Suprapubic skin (tissue), 4 donors: ENCODE results near the gene KAZN. TPM values are rescaled to one million over a fixed set of nuclear protein-coding genes. Genes with fewer than 3 reads are reported as not detected.

Source experiments
- DNase-seq, 2 donors: peaks; one replicate each; pipeline ENCODE4 v3.0.0-alpha.2; 2019; ENCODE audit warnings: low spot score in 2 of 2
- H3K27ac ChIP-seq: fragments of 200-600 bp; sonication (generic); one replicate; pipeline ENCODE4 v1.5.1; 2019
- H3K27me3 ChIP-seq: fragments of 200-600 bp; sonication (generic); one replicate; pipeline ENCODE4 v1.5.1; 2019
- H3K36me3 ChIP-seq: fragments of 200-600 bp; sonication (generic); one replicate; pipeline ENCODE4 v1.5.1; 2019
- H3K4me1 ChIP-seq: fragments of 200-600 bp; sonication (generic); one replicate; pipeline ENCODE4 v1.5.1; 2019
- H3K4me3 ChIP-seq: fragments of 200-600 bp; sonication (generic); one replicate; pipeline ENCODE4 v1.5.1; 2019; ENCODE audit warnings: mild to moderate bottlenecking
- H3K9me3 ChIP-seq: fragments of 200-600 bp; sonication (generic); one replicate; pipeline ENCODE4 v1.5.1; 2019
- CTCF ChIP-seq, 2 donors: fragments of 200-600 bp in 1 of 2; fragments of 450-650 bp in 1 of 2; sonication (generic) in 1 of 2; IDR thresholded peaks; one replicate each; pipeline ENCODE4 v1.5.1; 2016 to 2019; ENCODE audit warnings: antibody characterized with exemption in 2 of 2, mild to moderate bottlenecking in 1 of 2, moderate library complexity in 1 of 2
- EP300 ChIP-seq: sonication (generic); formaldehyde crosslinking; IDR thresholded peaks from one replicate; pipeline ENCODE4 v1.6.1; 2017; ENCODE audit warnings: antibody characterized with exemption
- POLR2A ChIP-seq, 2 donors: fragments of 450-650 bp; IDR thresholded peaks; one replicate each; pipeline ENCODE4 v1.6.1; 2017; ENCODE audit warnings: antibody characterized with exemption in 2 of 2, mild to moderate bottlenecking in 2 of 2, moderate library complexity in 2 of 2
- POLR2AphosphoS5 ChIP-seq, 3 donors: sonication (generic); formaldehyde crosslinking; IDR thresholded peaks; one replicate each; pipeline ENCODE4 v1.6.1; 2017; ENCODE audit warnings: antibody characterized with exemption in 3 of 3
- WGBS: methylation state at CpG from one replicate; pipeline ENCODE4 v1.1.5; 2018; 5-methylcytosine and 5-hydroxymethylcytosine counted together
- total RNA-seq, 4 donors: library from RNA; depleted of rRNA; stranded (reverse); fragments of >200 nt; gene quantifications; one replicate each; pipeline ENCODE4 v1.1.0, GENCODE V29; 2016

Gene KAZN
- total RNA-seq, 4 donors from 2014 or later = 29.2 to 37.5 (median 31.7) TPM

DNA sequence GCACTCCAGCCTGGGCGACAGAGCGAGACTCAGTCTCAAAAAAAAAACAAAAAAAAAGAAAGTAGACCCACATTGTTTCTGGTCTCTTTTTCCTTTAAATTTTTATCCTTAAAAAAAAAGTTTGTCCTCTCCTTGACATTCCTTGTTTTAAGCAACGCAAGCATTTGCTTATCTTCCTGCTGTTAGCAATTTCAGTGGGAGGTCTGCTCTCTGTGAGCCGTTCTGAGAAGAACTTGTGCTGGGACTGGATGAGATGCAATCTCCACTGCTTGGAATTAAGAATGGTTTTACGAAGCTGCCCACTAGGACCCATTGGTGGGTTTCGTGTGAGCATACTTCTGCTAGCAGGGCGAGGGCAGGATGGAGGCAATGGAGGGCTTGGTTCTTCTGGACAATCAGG is 329.9 kb downstream of the KAZN start:
- H3K27me3 ChIP-seq = no peaks in the 10 kb centered on the region
- WGBS = 85% methylated on average over 7 of the region's 7 CpGs
- TF ChIP-seq CTCF (IDR thresholded peaks at IDR 0.05) (no peak), POLR2A (IDR thresholded peaks at IDR 0.05) (no peak), EP300 (no peak), POLR2AphosphoS5 (IDR thresholded peaks at IDR 0.05) (no peak)

GRCh38 chr1:14928886-14929546 is 330.5 kb downstream of the KAZN start:
- 74% methylated on average over 2 of the region's 2 CpGs for WGBS
- no peak for DNase-seq
- peak overlapping the region; percentile 79 for H3K27ac ChIP-seq
- TF ChIP-seq POLR2AphosphoS5 (IDR thresholded peaks at IDR 0.05) (no peak), CTCF (IDR thresholded peaks at IDR 0.05) (no peak), EP300 (no peak), POLR2A (IDR thresholded peaks at IDR 0.05) (no peak)
- H3K27me3 ChIP-seq = no peaks in the 10 kb centered on the region
- H3K4me1 ChIP-seq = peaks cover 49% of the 10 kb centered on the region
- no peaks in the 10 kb centered on the region for H3K9me3 ChIP-seq
- H3K36me3 ChIP-seq = no peaks in the 10 kb centered on the region
- H3K4me3 ChIP-seq = peak overlapping the region; percentile 17

More for the DNA sequence above, 329.9 kb downstream of the KAZN start:
- Histone ChIP-seq H3K9me3 (no peaks in the 10 kb centered on the region), H3K4me1 (peaks cover 52% of the 10 kb centered on the region), H3K27ac (no peak overlapping the region), H3K36me3 (no peaks in the 10 kb centered on the region), H3K4me3 (no peak overlapping the region)
- DNase-seq = no peak

GRCh38 chr1:14929547-14930246 is 331.2 kb downstream of the KAZN start:
- peaks cover 47% of the 10 kb centered on the region for H3K4me1 ChIP-seq
- H3K27ac ChIP-seq = peak overlapping the region; percentile 79

DNA sequence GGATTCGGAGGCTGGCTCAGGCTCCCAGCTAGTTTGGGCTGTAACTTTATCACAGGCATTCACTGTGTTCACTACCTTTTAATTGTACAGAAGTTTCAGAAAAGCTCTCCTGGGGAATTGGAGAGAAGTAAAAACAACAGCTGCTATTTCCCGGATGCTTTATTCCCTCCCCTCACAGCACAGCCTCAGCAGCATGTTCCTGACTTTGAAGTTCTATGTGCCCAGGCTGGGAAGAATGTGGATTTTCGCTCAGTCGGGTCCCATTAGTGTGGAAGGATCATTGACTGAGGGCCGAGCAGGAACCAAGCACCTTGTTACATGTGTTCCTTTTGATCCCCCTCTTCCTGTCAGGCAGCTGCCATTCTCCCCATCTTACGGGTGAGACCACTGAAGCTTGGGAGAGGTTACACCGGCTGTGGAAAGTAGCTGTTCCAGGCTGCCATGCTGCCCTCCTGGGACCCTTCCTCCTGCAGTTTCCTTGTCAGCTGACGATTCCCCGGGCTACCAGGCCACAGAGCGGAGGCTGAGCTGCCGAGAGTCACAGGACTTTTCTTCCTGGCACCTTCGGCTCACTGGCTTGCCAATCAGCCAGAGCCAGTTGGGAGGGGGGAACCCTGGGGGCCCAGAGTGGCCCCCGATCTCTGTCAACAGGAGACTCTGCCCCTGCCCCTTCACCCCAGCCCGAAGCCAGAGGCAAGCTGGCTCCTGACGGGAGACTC is 331.9 kb downstream of the KAZN start:
- Histone ChIP-seq H3K36me3 (no peaks in the 10 kb centered on the region), H3K9me3 (no peaks in the 10 kb centered on the region), H3K4me3 (peak overlapping the region; percentile 17), H3K4me1 (peaks cover 41% of the 10 kb centered on the region), H3K27me3 (no peaks in the 10 kb centered on the region), H3K27ac (peak overlapping the region; percentile 79)
- no peak for DNase-seq
- TF ChIP-seq POLR2AphosphoS5 (IDR thresholded peaks at IDR 0.05) (no peak), POLR2A (IDR thresholded peaks at IDR 0.05) (no peak), EP300 (no peak), CTCF (IDR thresholded peaks at IDR 0.05) (no peak)
- 81% methylated on average over 12 of the region's 15 CpGs for WGBS

More at GRCh38 chr1:14929547-14930246, 331.2 kb downstream of the KAZN start:
- peak overlapping the region; percentile 17 for H3K4me3 ChIP-seq
- TF ChIP-seq POLR2A (IDR thresholded peaks at IDR 0.05) = no peak
- no peak for TF ChIP-seq EP300
- no peak for TF ChIP-seq CTCF (IDR thresholded peaks at IDR 0.05)
- TF ChIP-seq POLR2AphosphoS5 (IDR thresholded peaks at IDR 0.05) = no peak
- WGBS = 28% methylated on average over 15 of the region's 22 CpGs
- no peaks in the 10 kb centered on the region for H3K36me3 ChIP-seq
- H3K27me3 ChIP-seq = no peaks in the 10 kb centered on the region
- no peaks in the 10 kb centered on the region for H3K9me3 ChIP-seq
- DNase-seq = no peak
